Endothelial cell of umbilical vein (primary cell): Measurements from ENCODE around the gene ADAM8. TPM values are rescaled to one million over a fixed set of nuclear protein-coding genes. Genes with fewer than 3 reads are reported as not detected.

Source experiments
- BruUV-seq: library from RNA; stranded (reverse); fragments of 400-500 nt; replicated peaks from 2 replicates; lab custom pipeline; 2021; lab: Mats Ljungman, UMichigan
- CTCF ChIA-PET: fragments of 300-600, 350-600 bp; sonication (Branson Sonifier 250); formaldehyde crosslinking; loops from one replicate; lab custom pipeline; 2021; ENCODE audit warnings: antibody characterized with exemption, inconsistent platforms; lab: Charles Lee
- POLR2A ChIA-PET: fragments of 300-600, 350-600 bp; sonication (Branson Sonifier 250); formaldehyde crosslinking; loops from one replicate; lab custom pipeline; 2021; ENCODE audit warnings: antibody characterized with exemption, inconsistent platforms; lab: Charles Lee
- DNase-seq: peaks from one replicate; pipeline ENCODE4 v3.0.0-alpha.2; 2011; ENCODE audit warnings: low read depth, low spot score
- FAIRE-seq: peaks from 2 replicates; lab custom pipeline; 2011; peaks lifted over from hg19 to GRCh38; lab: Jason Lieb, UNC
- H2AFZ ChIP-seq: 2 replicates; pipeline ENCODE4 v1.6.0; 2012; ENCODE audit warnings: low read depth, low read length, control low read depth, inconsistent platforms
- H3K27ac ChIP-seq: 2 replicates; pipeline ENCODE4 v1.5.1; 2011; ENCODE audit warnings: low read depth, mild to moderate bottlenecking, control low read depth, low read length, moderate library complexity; ENCODE audit not compliant: insufficient read depth
- H3K27me3 ChIP-seq, 2 experiments: 2 replicates each; pipeline versions ENCODE4 v1.6.0 to v1.6.1; 2011; ENCODE audit warnings: low read length in 2 of 2, mixed read lengths in 1 of 2; ENCODE audit not compliant: control insufficient read depth in 2 of 2, insufficient read depth in 2 of 2
- H3K36me3 ChIP-seq, 2 experiments: 2 replicates in 1 of 2; 3 replicates in 1 of 2; pipeline ENCODE4 v1.5.1; 2011; ENCODE audit warnings: low read length in 2 of 2, mild to moderate bottlenecking in 1 of 2, moderate library complexity in 1 of 2; ENCODE audit not compliant: control insufficient read depth in 2 of 2, insufficient read depth in 2 of 2; ENCODE audit errors: extremely low read depth in 1 of 2
- H3K4me1 ChIP-seq: 3 replicates; pipeline ENCODE4 v1.5.1; 2011; ENCODE audit warnings: mild to moderate bottlenecking, low read length; ENCODE audit not compliant: control insufficient read depth, insufficient read depth; ENCODE audit errors: extremely low read depth
- H3K4me2 ChIP-seq: 2 replicates; pipeline ENCODE4 v1.6.1; 2011; ENCODE audit warnings: low read length, control low read depth, mixed read lengths; ENCODE audit not compliant: insufficient read depth
- H3K4me3 ChIP-seq, 3 experiments: fragments of 200-600 bp in 1 of 3; sonication (generic), shearing (Covaris generic) in 1 of 3; replicated peaks in 1 of 3; 2 replicates each; pipeline ENCODE4 v1.5.1; 2011 to 2016; ENCODE audit warnings: control low read depth in 3 of 3, low read length in 3 of 3, mild to moderate bottlenecking in 2 of 3, inconsistent platforms in 1 of 3, low read depth in 1 of 3, moderate library complexity in 1 of 3; ENCODE audit not compliant: insufficient read depth in 1 of 3
- H3K79me2 ChIP-seq: 2 replicates; pipeline ENCODE4 v1.6.0; 2012; ENCODE audit warnings: low read length, inconsistent platforms; ENCODE audit not compliant: control insufficient read depth, insufficient read depth
- H3K9ac ChIP-seq: replicated peaks from 2 replicates; pipeline ENCODE3; 2011; ENCODE audit warnings: low read length, control low read depth; ENCODE audit not compliant: insufficient read depth; ENCODE audit errors: extremely low read depth
- H3K9me1 ChIP-seq: replicated peaks from 3 replicates; pipeline ENCODE4 v1.6.0; 2011; ENCODE audit warnings: mild to moderate bottlenecking, low read length; ENCODE audit not compliant: control insufficient read depth, insufficient read depth; ENCODE audit errors: extremely low read depth
- H3K9me3 ChIP-seq: replicated peaks from 2 replicates; pipeline ENCODE4 v1.5.1; 2012; ENCODE audit warnings: low read length, inconsistent platforms; ENCODE audit not compliant: control insufficient read depth, insufficient read depth
- H4K20me1 ChIP-seq: replicated peaks from 2 replicates; pipeline ENCODE3; 2011; ENCODE audit warnings: mild to moderate bottlenecking, low read length; ENCODE audit not compliant: control insufficient read depth, insufficient read depth; ENCODE audit errors: extremely low read depth
- CTCF ChIP-seq, 2 donors: IDR thresholded peaks; 1 replicate in 1 of 2; 2 replicates in 1 of 2; pipeline ENCODE4 v1.5.1; 2011; ENCODE audit warnings: low read length in 2 of 2, mild to moderate bottlenecking in 2 of 2, moderate library complexity in 2 of 2, control low read depth in 1 of 2, inconsistent platforms in 1 of 2, low read depth in 1 of 2; ENCODE audit not compliant: insufficient read depth in 1 of 2; ENCODE audit errors: extremely low read depth in 1 of 2
- EZH2 ChIP-seq: IDR thresholded peaks from 2 replicates; pipeline ENCODE4 v1.6.1; 2012; ENCODE audit warnings: borderline replicate concordance, low read depth, mild to moderate bottlenecking, moderate library complexity, low read length, inconsistent platforms; ENCODE audit not compliant: severe bottlenecking
- FOS ChIP-seq: IDR thresholded peaks from 2 replicates; pipeline ENCODE4 v1.6.1; 2011; ENCODE audit warnings: mild to moderate bottlenecking, low read length, moderate library complexity, borderline replicate concordance; ENCODE audit not compliant: insufficient read depth
- GATA2 ChIP-seq: IDR thresholded peaks from 2 replicates; pipeline ENCODE4 v1.7.0; 2011; ENCODE audit warnings: low read depth, mild to moderate bottlenecking, moderate library complexity, mixed read lengths, low read length; ENCODE audit not compliant: insufficient read length, insufficient read depth
- JUN ChIP-seq: IDR thresholded peaks from 2 replicates; pipeline ENCODE4 v1.6.1; 2011; ENCODE audit warnings: borderline replicate concordance, low read depth; ENCODE audit not compliant: insufficient read length, insufficient read depth
- MAX ChIP-seq: IDR thresholded peaks from 2 replicates; pipeline ENCODE4 v1.6.1; 2011; ENCODE audit not compliant: insufficient read depth, insufficient read length
- MYC ChIP-seq: IDR thresholded peaks from one replicate; pipeline ENCODE4 v1.6.1; 2011; ENCODE audit warnings: mild to moderate bottlenecking, low read depth, low read length
- POLR2A ChIP-seq: IDR thresholded peaks from 2 replicates; pipeline ENCODE4 v1.6.1; 2012; ENCODE audit warnings: low read depth, mild to moderate bottlenecking, control low read depth, low read length
- POLR2AphosphoS5 ChIP-seq: IDR thresholded peaks from 2 replicates; pipeline ENCODE4 v1.6.1; 2012; ENCODE audit warnings: low read depth, mild to moderate bottlenecking, control low read depth, low read length, moderate library complexity; ENCODE audit not compliant: insufficient read depth
- dilution Hi-C: fragments of 300-500 bp; cut with MboI; formaldehyde crosslinking; loops from one replicate; pipeline ENCODE4 v1.15.0; 2019; ENCODE audit warnings: low sequenced_read_pairs; ENCODE audit not compliant: extremely low pct_ligation_motif_present
- intact Hi-C: fragments of 100-400 bp; cut with micrococcal nuclease; formaldehyde crosslinking; loops from one replicate; pipeline ENCODE4 v1.10.0; 2022
- polyA plus RNA-seq, 4 experiments: library from polyadenylated mRNA; depleted of rRNA in 3 of 4; stranded (reverse) in 3 of 4; unstranded in 1 of 4; fragments of >200 nt; gene quantifications; 2 replicates each; pipeline versions ENCODE4 v1.2.1 to v1.2.3, GENCODE V29; 2011 to 2012; ENCODE audit warnings: missing spikeins in 1 of 4
- total RNA-seq: library from RNA; stranded (reverse); gene quantifications from 2 replicates; pipeline ENCODE4 v1.2.3, GENCODE V29; 2021

ADAM8 gene
- total and polyA plus RNA-seq, 2 donors (not counting 3 experiments of a cell fraction or from before 2014, with no cell fraction given): 0.51 to 0.55 TPM

- no peaks in the 10 kb centered on the region for H3K79me2 ChIP-seq
- dilution Hi-C loops: no loop called here
- ChIA-PET CTCF (no interaction called here), POLR2A (no interaction called here)
- no peak overlapping the region for H3K4me3 ChIP-seq
- H3K9me3 ChIP-seq: no peaks in the 10 kb centered on the region
- no peaks in the 10 kb centered on the region for H3K4me1 ChIP-seq
- H3K9me1 ChIP-seq: no peaks in the 10 kb centered on the region
- DNase-seq (no peak), FAIRE-seq (no peak)
- TF ChIP-seq EZH2 (no peak), POLR2AphosphoS5 (no peak), FOS (no peak), CTCF (IDR thresholded peaks at IDR 0.05; ENCODE audit: extremely low read depth in 1 of 2, insufficient read depth in 1 of 2, low read depth in 1 of 2, low read length in 2 of 2) (no peak), JUN (no peak), POLR2A (no peak), MYC (no peak), MAX (no peak), GATA2 (no peak)
- no peak overlapping the region for H3K4me2 ChIP-seq
- H3K9ac ChIP-seq: no peak overlapping the region
- intact Hi-C loops: no loop called here
- H3K36me3 ChIP-seq: no peaks in the 10 kb centered on the region
- H4K20me1 ChIP-seq: no peaks in the 10 kb centered on the region
- H2AFZ ChIP-seq: no peak overlapping the region
- peaks cover 17 to 25% of the 10 kb centered on the region in 2 experiments for H3K27me3 ChIP-seq
- no peak overlapping the region for H3K27ac ChIP-seq
- BruUV-seq: no TSS peak
Observed at GRCh38 chr10:133241501-133242205, 35.0 kb downstream of the ADAM8 start.
